IPS-18a (cell line): Measurements from ENCODE around the gene THEM4.
"Not testable (repeated sequence)": the region's sequence is repeated elsewhere in the genome, so short reads cannot be mapped to it uniquely, and the experiment has no call there.

Source experiments
- H3K27ac ChIP-seq: one replicate; pipeline ENCODE4 v1.5.1; 2013; ENCODE audit warnings: low read length
- H3K27me3 ChIP-seq: one replicate; pipeline ENCODE4 v1.6.1; 2013; ENCODE audit warnings: mild to moderate bottlenecking, low read length; ENCODE audit not compliant: control insufficient read depth, insufficient read depth
- H3K36me3 ChIP-seq: one replicate; pipeline ENCODE4 v1.6.1; 2013; ENCODE audit warnings: low read depth, low read length; ENCODE audit not compliant: control insufficient read depth
- H3K4me1 ChIP-seq: one replicate; pipeline ENCODE4 v1.6.1; 2013; ENCODE audit warnings: low read depth, low read length; ENCODE audit not compliant: control insufficient read depth
- H3K4me3 ChIP-seq: one replicate; pipeline ENCODE4 v1.5.1; 2013; ENCODE audit warnings: low read length
- H3K9ac ChIP-seq: one replicate; pipeline ENCODE4 v1.6.1; 2013; ENCODE audit warnings: mild to moderate bottlenecking, low read length, moderate library complexity
- H3K9me3 ChIP-seq: one replicate; pipeline ENCODE4 v1.6.1; 2013; ENCODE audit warnings: low read depth, low read length; ENCODE audit not compliant: control insufficient read depth

THEM4 gene

GRCh38 chr1:151905443-151906323, 3.6 kb downstream of the THEM4 start:
- not testable (repeated sequence) for H3K27ac ChIP-seq, H3K4me3 ChIP-seq, H3K9ac ChIP-seq, H3K36me3 ChIP-seq, H3K9me3 ChIP-seq, H3K27me3 ChIP-seq
- peaks cover 10% of the 10 kb centered on the region for H3K4me1 ChIP-seq

DNA sequence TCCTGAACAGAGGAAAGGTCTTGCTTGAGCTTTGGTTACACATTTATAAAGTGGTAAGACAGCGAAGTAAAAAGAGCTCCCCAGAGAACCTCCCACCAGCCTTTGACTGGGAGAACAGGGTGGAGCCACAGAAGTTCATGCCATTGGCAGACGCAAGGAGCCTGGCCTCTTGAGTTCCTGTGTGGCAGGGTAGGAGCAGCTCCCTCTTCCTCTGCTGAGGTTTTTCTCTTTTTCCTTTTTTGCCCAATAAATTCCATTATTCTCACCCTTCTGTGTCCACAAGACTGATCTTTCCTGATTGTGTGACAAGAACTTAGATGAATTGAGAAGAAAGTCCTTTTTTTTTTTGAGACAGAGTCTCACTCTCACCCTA, 4.3 kb downstream of the THEM4 start:
- no peak overlapping the region for H3K9ac ChIP-seq
- H3K9me3 ChIP-seq = peaks cover 9% of the 10 kb centered on the region
- no peaks in the 10 kb centered on the region for H3K36me3 ChIP-seq
- H3K27me3 ChIP-seq = no peaks in the 10 kb centered on the region
- peaks cover 4% of the 10 kb centered on the region for H3K4me1 ChIP-seq
- H3K4me3 ChIP-seq = no peak overlapping the region
- no peak overlapping the region for H3K27ac ChIP-seq

DNA sequence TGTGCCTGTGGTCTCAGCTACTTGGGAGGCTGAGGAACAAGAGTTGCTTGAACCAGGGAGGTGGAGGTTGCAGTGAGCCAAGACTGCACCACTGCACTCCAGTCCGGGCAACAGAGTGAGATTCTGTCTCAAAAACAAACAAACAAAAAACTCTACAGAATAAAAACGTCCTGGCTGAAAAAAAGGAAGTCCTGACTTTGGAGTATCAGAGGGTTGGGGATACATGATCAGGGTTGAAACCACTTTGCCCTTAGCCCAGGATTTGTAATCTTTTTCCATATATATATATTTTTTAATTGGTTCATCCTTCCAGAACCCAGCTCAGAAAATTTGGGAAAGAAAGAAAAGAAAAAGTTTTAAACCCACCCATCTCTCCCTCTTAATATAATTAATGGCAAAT, 6.5 kb downstream of the THEM4 start:
- Histone ChIP-seq H3K36me3 (no peaks in the 10 kb centered on the region), H3K4me3 (no peak overlapping the region), H3K9me3 (peaks cover 7% of the 10 kb centered on the region), H3K27ac (no peak overlapping the region), H3K27me3 (no peaks in the 10 kb centered on the region), H3K4me1 (no peaks in the 10 kb centered on the region), H3K9ac (no peak overlapping the region)

DNA sequence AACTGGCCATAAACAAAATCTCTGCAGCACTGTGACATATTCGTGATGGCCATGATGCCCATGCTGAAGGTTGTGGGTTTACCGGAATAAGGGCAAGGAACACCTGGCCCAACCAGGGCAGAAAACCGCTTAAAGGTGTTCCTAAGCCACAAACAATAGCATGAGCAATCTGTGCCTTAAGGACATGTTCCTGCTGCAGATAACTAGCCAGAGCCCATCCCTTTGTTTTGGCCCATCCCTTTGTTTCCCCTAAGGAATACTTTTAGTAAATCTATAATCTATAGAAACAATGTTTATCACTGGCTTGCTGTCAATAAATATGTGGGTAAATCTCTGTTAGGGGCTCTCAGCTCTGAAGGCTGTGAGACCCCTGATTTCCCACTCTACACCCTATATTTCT, 8.5 kb downstream of the THEM4 start:
- H3K4me1 ChIP-seq, H3K9me3 ChIP-seq, H3K27me3 ChIP-seq, H3K4me3 ChIP-seq, H3K9ac ChIP-seq, H3K27ac ChIP-seq, H3K36me3 ChIP-seq: not testable (repeated sequence)

GRCh38 chr1:151898519-151898991, 10.8 kb downstream of the THEM4 start:
- Histone ChIP-seq H3K9me3 (no peaks in the 10 kb centered on the region), H3K4me3 (no peak overlapping the region), H3K27me3 (no peaks in the 10 kb centered on the region), H3K9ac (no peak overlapping the region), H3K4me1 (no peaks in the 10 kb centered on the region), H3K36me3 (no peaks in the 10 kb centered on the region), H3K27ac (no peak overlapping the region)

DNA sequence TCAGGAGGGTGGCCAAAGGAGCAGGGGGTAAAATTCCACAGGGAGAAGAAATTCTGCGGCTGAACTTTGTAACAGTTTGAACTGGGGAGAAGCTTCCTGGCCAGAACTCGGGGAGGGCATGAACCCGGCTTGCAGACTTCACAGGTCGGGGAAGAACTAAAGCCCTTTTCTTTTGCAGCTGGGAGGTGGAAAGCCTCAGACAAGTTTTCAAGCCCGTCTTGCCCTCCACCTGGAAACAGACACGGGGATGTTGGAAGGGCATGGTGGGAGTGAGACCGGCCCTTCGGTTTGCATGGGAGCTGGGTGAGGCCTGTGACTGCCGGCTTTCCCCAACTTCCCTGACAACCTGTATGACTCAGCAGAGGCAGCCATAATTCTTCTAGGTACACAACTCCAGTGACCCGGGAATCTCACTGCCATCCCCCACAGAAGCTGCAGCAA, 11.3 kb downstream of the THEM4 start:
- H3K4me3 ChIP-seq = no peak overlapping the region
- H3K27ac ChIP-seq = no peak overlapping the region
- H3K36me3 ChIP-seq = no peaks in the 10 kb centered on the region
- no peaks in the 10 kb centered on the region for H3K27me3 ChIP-seq
- H3K9ac ChIP-seq = no peak overlapping the region
- H3K9me3 ChIP-seq = no peaks in the 10 kb centered on the region
- H3K4me1 ChIP-seq = no peaks in the 10 kb centered on the region

DNA sequence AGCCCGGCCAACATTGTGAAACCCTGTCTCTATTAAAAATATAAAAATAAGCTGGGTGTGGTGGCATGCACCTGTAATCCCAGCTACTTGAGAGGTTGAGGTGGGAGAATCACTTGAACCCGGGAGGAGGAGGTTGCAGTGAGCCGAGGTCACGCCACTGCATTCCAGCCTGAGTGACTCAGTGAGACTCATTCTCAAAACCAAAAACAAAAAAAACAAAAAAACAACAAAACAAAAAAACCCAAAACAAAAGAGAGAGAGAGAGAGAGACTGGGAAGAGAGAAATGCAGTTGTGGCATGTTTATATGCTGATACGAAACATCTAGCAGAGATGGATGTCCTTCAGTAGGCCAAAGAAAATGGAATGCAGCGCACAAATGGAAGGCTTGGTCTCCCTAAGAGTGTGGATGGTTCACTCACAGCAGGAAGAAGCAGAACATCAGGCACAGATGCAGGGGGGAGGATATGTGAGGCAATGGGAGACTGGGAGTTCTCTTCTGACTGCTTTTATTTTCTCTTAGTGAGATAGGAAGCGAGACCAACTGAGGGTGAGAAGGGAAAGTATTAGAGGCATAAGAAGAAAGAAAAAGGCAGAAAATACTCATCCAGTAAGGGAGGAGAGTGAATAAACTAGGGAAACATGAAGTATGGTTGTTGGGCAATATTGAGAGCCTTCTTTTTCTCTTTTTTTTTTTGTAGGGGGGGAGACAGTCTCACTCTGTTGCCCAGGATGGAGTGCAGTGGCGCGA, 16.0 kb downstream of the THEM4 start:
- Histone ChIP-seq H3K36me3 (no peaks in the 10 kb centered on the region), H3K9me3 (no peaks in the 10 kb centered on the region), H3K27ac (no peak overlapping the region), H3K4me1 (no peaks in the 10 kb centered on the region), H3K9ac (no peak overlapping the region), H3K27me3 (no peaks in the 10 kb centered on the region), H3K4me3 (no peak overlapping the region)

DNA sequence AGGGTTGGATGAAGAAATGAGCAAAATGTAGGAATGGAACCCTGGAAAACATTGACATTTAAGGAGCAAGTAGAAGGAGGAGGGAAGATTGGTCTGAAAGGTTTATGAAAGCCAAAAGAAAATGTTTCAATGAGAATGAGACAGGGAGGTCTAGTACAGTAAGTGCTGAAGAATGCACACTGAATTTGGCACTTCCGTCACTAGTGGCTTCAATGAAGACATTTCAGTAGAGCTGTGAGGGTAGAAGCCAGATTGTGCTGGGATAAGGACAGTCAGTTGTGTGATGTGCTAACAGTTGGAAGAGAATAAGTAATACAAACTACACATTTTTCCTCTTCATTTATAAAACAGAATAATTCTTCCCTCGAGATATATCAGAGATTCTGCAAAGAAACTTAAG, 17.1 kb downstream of the THEM4 start:
- Histone ChIP-seq H3K4me1 (no peaks in the 10 kb centered on the region), H3K27me3 (no peaks in the 10 kb centered on the region), H3K27ac (no peak overlapping the region), H3K4me3 (no peak overlapping the region), H3K36me3 (no peaks in the 10 kb centered on the region), H3K9ac (no peak overlapping the region), H3K9me3 (no peaks in the 10 kb centered on the region)

- H3K9me3 ChIP-seq = no peaks in the 10 kb centered on the region
- H3K27me3 ChIP-seq = no peaks in the 10 kb centered on the region
- H3K27ac ChIP-seq = no peak overlapping the region
- H3K4me3 ChIP-seq = no peak overlapping the region
- no peaks in the 10 kb centered on the region for H3K36me3 ChIP-seq
- no peaks in the 10 kb centered on the region for H3K4me1 ChIP-seq
- no peak overlapping the region for H3K9ac ChIP-seq
Measured at GRCh38 chr1:151891512-151891911, 17.8 kb downstream of the THEM4 start.

- no peaks in the 10 kb centered on the region for H3K4me1 ChIP-seq
- H3K4me3 ChIP-seq = no peak overlapping the region
- H3K27me3 ChIP-seq = no peaks in the 10 kb centered on the region
- no peaks in the 10 kb centered on the region for H3K9me3 ChIP-seq
- no peak overlapping the region for H3K27ac ChIP-seq
- no peak overlapping the region for H3K9ac ChIP-seq
- no peaks in the 10 kb centered on the region for H3K36me3 ChIP-seq
Measured at GRCh38 chr1:151888972-151889570, 20.2 kb downstream of the THEM4 start.

DNA sequence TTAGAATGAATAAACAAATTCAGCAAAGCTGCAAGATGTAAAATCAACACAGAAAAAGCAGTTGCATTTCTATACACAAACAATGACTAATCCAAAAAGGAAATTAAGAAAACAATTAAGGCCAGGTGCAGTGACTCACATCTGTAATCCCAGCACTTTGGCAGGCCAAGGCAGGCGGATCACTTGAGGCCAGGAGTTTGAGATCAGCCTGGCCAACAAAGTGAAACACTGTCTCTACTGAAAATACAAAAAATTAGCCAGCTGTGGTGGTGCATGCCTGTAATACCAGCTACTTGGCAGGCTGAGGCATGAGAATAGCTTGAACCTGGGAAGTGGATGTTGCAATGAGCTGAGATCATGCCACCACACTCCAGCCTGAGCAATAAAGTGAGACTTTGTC, 22.3 kb downstream of the THEM4 start:
- Histone ChIP-seq H3K9ac (no peak overlapping the region), H3K9me3 (no peaks in the 10 kb centered on the region), H3K27ac (no peak overlapping the region), H3K4me3 (no peak overlapping the region), H3K36me3 (no peaks in the 10 kb centered on the region), H3K27me3 (no peaks in the 10 kb centered on the region), H3K4me1 (no peaks in the 10 kb centered on the region)
